IMR-90 (cell line): Measurements from ENCODE around the gene ERGIC1.

Source experiments
- NFE2L2 ChIP-seq: fragments of 150-350 bp; IDR thresholded peaks from 2 replicates; pipeline ENCODE4 v1.6.1; 2016; ENCODE audit warnings: low read depth, mild to moderate bottlenecking, low read length
- POLR2A ChIP-seq: IDR thresholded peaks from 2 replicates; pipeline ENCODE4 v1.6.1; 2012; ENCODE audit warnings: mild to moderate bottlenecking, low read depth, low read length
- RCOR1 ChIP-seq: IDR thresholded peaks from 2 replicates; pipeline ENCODE4 v1.6.1; 2012; ENCODE audit warnings: mild to moderate bottlenecking, low read length, improper control_type of control experiment; ENCODE audit not compliant: insufficient replicate concordance
- TF ChIP-seq, protein P1 (sequence below): conservative IDR thresholded peaks from 2 replicates; pipeline ENCODE4 v1.5.1; 2012; ENCODE audit warnings: mild to moderate bottlenecking, low read depth, low read length, improper control_type of control experiment

DNA sequence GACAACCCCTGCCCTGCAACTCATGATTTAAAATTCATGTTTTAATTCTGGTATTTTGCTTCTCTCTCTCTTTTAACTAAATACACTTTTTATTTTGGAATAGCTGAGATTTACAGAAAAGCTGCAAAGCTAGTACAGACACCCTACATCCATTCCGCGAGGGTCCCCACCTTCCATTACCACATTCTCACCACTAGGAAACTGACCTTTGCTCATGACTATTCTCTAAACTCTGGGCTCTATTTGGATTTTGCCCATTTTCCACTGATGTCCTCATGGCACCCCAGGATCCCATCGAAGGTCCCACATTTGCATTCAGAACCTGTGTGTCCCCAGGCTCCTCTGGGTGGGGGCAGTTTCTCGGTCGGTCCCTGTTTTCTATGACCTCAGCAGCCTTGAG is 11.5 kb downstream of the ERGIC1 start:
- TF ChIP-seq, protein P1, sequence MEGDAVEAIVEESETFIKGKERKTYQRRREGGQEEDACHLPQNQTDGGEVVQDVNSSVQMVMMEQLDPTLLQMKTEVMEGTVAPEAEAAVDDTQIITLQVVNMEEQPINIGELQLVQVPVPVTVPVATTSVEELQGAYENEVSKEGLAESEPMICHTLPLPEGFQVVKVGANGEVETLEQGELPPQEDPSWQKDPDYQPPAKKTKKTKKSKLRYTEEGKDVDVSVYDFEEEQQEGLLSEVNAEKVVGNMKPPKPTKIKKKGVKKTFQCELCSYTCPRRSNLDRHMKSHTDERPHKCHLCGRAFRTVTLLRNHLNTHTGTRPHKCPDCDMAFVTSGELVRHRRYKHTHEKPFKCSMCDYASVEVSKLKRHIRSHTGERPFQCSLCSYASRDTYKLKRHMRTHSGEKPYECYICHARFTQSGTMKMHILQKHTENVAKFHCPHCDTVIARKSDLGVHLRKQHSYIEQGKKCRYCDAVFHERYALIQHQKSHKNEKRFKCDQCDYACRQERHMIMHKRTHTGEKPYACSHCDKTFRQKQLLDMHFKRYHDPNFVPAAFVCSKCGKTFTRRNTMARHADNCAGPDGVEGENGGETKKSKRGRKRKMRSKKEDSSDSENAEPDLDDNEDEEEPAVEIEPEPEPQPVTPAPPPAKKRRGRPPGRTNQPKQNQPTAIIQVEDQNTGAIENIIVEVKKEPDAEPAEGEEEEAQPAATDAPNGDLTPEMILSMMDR = no peak
- TF ChIP-seq NFE2L2 = no peak
- TF ChIP-seq RCOR1 = no peak
- no peak for TF ChIP-seq POLR2A
